Measurements from ENCODE around the gene INPP4B. TPM values are rescaled to one million over a fixed set of nuclear protein-coding genes. Genes with fewer than 3 reads are reported as not detected.
"Not testable (repeated sequence)": the region's sequence is repeated elsewhere in the genome, so short reads cannot be mapped to it uniquely, and the experiment has no call there.

The INPP4B gene
- total RNA-seq, 1 donor from 2014 or later: 12.0 TPM

GRCh38 chr4:142085513-142086292 is 760.4 kb downstream of the INPP4B start:
- TF ChIP-seq, protein P1, sequence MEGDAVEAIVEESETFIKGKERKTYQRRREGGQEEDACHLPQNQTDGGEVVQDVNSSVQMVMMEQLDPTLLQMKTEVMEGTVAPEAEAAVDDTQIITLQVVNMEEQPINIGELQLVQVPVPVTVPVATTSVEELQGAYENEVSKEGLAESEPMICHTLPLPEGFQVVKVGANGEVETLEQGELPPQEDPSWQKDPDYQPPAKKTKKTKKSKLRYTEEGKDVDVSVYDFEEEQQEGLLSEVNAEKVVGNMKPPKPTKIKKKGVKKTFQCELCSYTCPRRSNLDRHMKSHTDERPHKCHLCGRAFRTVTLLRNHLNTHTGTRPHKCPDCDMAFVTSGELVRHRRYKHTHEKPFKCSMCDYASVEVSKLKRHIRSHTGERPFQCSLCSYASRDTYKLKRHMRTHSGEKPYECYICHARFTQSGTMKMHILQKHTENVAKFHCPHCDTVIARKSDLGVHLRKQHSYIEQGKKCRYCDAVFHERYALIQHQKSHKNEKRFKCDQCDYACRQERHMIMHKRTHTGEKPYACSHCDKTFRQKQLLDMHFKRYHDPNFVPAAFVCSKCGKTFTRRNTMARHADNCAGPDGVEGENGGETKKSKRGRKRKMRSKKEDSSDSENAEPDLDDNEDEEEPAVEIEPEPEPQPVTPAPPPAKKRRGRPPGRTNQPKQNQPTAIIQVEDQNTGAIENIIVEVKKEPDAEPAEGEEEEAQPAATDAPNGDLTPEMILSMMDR (conservative IDR thresholded peaks at IDR 0.05; ENCODE audit: low read depth, low read length): no peak
- H3K4me3 ChIP-seq (ENCODE audit: low read depth, low read length): no peak overlapping the region
- no peak for DNase-seq (ENCODE audit: low read depth)

DNA sequence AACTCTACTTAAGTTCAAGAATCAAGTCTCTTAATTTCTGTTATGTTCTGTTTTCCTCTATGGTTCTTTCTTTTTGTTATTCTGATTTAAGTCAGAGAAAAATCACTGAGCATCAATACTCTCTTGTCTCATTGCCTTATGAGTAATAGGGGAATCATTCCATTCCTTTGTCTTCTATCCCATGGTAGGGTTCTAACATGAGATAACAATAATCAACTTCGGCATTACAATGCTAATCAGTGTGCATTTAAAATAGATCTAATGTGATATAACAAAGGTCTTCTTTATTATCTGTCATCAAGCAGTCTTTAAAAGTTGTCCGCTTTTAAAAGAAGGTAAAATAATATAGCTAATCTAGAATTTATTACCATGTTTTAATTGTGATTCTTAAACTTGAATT is 762.8 kb downstream of the INPP4B start:
- TF ChIP-seq, protein P1 (conservative IDR thresholded peaks at IDR 0.05; ENCODE audit: low read depth, low read length): no peak
- no peak for DNase-seq (ENCODE audit: low read depth)
- no peak overlapping the region for H3K4me3 ChIP-seq (ENCODE audit: low read depth, low read length)

DNA sequence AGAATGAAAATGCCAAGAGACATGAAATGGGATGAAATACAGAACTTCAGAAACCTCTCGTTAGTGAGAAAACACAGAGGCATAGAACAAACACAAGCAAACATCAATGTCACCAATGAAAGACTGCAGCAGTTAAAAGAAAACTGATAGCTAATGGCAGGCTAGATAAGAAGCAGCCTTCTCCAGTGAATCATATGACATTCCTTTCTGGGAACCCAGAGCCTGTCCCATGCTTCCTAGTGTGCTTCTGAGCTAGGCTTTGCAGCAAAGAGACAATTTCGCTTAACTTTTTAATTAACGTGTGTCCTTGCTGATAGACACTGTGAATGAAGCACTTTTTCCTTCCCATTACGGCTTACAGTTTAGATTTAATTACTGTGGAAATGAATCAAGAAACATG is 765.1 kb downstream of the INPP4B start:
- TF ChIP-seq, protein P1 (conservative IDR thresholded peaks at IDR 0.05; ENCODE audit: low read depth, low read length): no peak
- no peak for DNase-seq (ENCODE audit: low read depth)
- H3K4me3 ChIP-seq (ENCODE audit: low read depth, low read length): no peak overlapping the region

- no peak overlapping the region for H3K4me3 ChIP-seq (ENCODE audit: low read depth, low read length)
- DNase-seq (ENCODE audit: low read depth): no peak
- TF ChIP-seq, protein P1 (conservative IDR thresholded peaks at IDR 0.05; ENCODE audit: low read depth, low read length): no peak
Measured at GRCh38 chr4:142079959-142080358, 766.1 kb downstream of the INPP4B start.

DNA sequence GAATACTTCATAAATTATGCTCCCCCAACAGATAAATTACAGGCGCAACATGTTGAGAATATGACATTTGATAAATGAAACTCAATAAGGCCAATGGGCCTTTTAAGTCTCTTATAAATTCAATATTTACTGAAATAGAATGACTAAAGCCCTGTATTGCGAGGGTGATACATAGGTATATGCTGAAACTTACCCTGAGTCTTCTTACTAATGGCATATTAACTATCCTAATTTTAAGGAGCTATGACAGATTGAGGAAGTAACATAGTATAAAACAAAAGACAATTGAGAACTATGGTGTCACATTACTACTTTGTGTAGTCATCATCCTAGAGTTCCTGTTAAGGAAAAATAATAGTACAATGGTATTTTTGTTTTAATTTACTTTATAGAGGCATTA is 769.1 kb downstream of the INPP4B start:
- no peak for DNase-seq (ENCODE audit: low read depth)
- no peak overlapping the region for H3K4me3 ChIP-seq (ENCODE audit: low read depth, low read length)
- TF ChIP-seq, protein P1 (conservative IDR thresholded peaks at IDR 0.05; ENCODE audit: low read depth, low read length): no peak

- not testable (repeated sequence) for H3K4me3 ChIP-seq (ENCODE audit: low read depth, low read length); DNase-seq (ENCODE audit: low read depth)
Measured at GRCh38 chr4:142068304-142068703, 777.8 kb downstream of the INPP4B start.

DNA sequence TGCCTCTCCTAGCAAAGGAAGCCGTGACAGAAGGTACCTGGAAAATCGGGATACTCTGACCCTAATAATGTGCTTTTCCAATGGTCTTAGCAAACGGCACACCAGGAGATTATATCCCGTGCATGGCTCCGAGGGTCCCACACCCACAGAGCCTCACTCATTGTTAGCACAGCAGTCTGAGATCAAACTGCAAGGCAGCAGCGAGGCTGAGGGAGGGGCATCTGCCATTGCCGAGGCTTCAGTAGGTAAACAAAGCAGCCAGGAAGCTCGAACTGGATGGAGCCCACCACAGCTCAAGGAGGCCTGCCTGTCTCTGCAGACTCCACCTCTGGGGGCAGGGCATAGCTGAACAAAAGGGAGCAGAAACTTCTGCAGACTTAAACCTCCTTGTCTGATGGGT is 779.5 kb downstream of the INPP4B start:
- not testable (repeated sequence) for DNase-seq (ENCODE audit: low read depth); H3K4me3 ChIP-seq (ENCODE audit: low read depth, low read length)

DNA sequence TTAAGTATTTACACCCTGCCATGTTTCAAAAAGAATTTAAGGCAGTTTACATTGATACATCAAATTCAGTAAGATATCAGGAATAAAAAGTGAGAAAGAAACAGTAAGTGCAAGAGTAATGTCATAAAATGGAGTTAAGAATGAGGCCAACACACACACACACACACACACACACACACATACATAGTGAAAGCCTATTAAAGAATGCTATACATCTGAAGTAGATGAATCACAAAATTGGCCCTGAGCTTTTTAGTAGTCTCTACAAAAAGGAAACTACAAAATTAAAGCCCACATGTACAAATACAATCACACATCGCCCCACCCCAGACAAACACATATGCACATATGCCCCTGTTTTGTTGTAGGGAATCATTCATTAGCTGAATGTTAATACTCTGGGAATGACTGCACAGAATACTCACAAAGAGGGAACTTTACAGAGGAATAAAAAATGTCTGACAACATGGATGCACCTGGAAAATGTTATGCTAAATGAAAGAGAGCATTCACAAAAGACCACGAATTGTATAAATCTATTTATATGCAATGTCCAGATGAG is 780.9 kb downstream of the INPP4B start:
- TF ChIP-seq, protein P1 (conservative IDR thresholded peaks at IDR 0.05; ENCODE audit: low read depth, low read length): no peak
- DNase-seq (ENCODE audit: low read depth): no peak
- no peak overlapping the region for H3K4me3 ChIP-seq (ENCODE audit: low read depth, low read length)

Data from epithelial cell of proximal tubule (primary cell).